IPS DF 6.9 (cell line): ENCODE data around the gene SPAG8.

Experiments used
- DNase-seq: peaks from one replicate; pipeline ENCODE4 v3.0.0-alpha.2; 2013; ENCODE audit warnings: low read depth, low spot score
- H3K27ac ChIP-seq: one replicate; pipeline ENCODE4 v1.5.1; 2013; ENCODE audit warnings: low read length, control low read depth
- H3K27me3 ChIP-seq: 2 replicates; pipeline ENCODE4 v1.6.1; 2013; ENCODE audit warnings: mild to moderate bottlenecking, low read length; ENCODE audit not compliant: control insufficient read depth, insufficient read depth
- H3K36me3 ChIP-seq: 2 replicates; pipeline ENCODE4 v1.6.1; 2013; ENCODE audit warnings: low read length; ENCODE audit not compliant: control insufficient read depth, insufficient read depth
- H3K4me1 ChIP-seq: 2 replicates; pipeline ENCODE4 v1.6.1; 2013; ENCODE audit warnings: low read length; ENCODE audit not compliant: control insufficient read depth, insufficient read depth
- H3K4me3 ChIP-seq: 2 replicates; pipeline ENCODE4 v1.5.1; 2013; ENCODE audit warnings: mild to moderate bottlenecking, low read length
- H3K9me3 ChIP-seq: 2 replicates; pipeline ENCODE4 v1.6.1; 2013; ENCODE audit warnings: low read length, inconsistent platforms; ENCODE audit not compliant: control insufficient read depth, insufficient read depth
- WGBS: extraction: QIAGEN DNeasy Blood & Tissue Kit; methylation state at CpG from one replicate; pipeline ENCODE4 v1.1.7; 2013; ENCODE audit warnings: mixed read lengths, missing lambda C conversion rate; ENCODE audit not compliant: insufficient read length, insufficient coverage; 5-methylcytosine and 5-hydroxymethylcytosine counted together

SPAG8 gene

GRCh38 chr9:35826071-35826701 lies 14.1 kb upstream of the SPAG8 start:
- H3K27me3 ChIP-seq = no peaks in the 10 kb centered on the region
- no peak for DNase-seq
- no peaks in the 10 kb centered on the region for H3K9me3 ChIP-seq
- H3K36me3 ChIP-seq = no peaks in the 10 kb centered on the region
- peaks cover 1% of the 10 kb centered on the region; the same call in 1 of the 2 replicates for H3K4me1 ChIP-seq
- no peak overlapping the region for H3K4me3 ChIP-seq
- no CpG with 5 or more reads among the region's 4 CpGs for WGBS
- H3K27ac ChIP-seq = no peak overlapping the region

- DNase-seq = no peak
- Histone ChIP-seq H3K4me1 (peaks cover 1% of the 10 kb centered on the region; the same call in 1 of the 2 replicates), H3K27ac (no peak overlapping the region), H3K9me3 (no peaks in the 10 kb centered on the region), H3K36me3 (no peaks in the 10 kb centered on the region), H3K4me3 (no peak overlapping the region), H3K27me3 (no peaks in the 10 kb centered on the region)
Observed at GRCh38 chr9:35822926-35823325, 10.9 kb upstream of the SPAG8 start.

- Histone ChIP-seq H3K4me3 (no peak overlapping the region), H3K27me3 (no peaks in the 10 kb centered on the region), H3K36me3 (no peaks in the 10 kb centered on the region), H3K4me1 (peaks cover 1% of the 10 kb centered on the region; the same call in 1 of the 2 replicates), H3K27ac (no peak overlapping the region), H3K9me3 (no peaks in the 10 kb centered on the region)
- DNase-seq = no peak
Observed at GRCh38 chr9:35820076-35820475, 8.0 kb upstream of the SPAG8 start.

- WGBS = no CpG with 5 or more reads among the region's 3 CpGs
- H3K27me3 ChIP-seq = no peaks in the 10 kb centered on the region
- no peak for DNase-seq
- no peak overlapping the region for H3K4me3 ChIP-seq
- no peaks in the 10 kb centered on the region for H3K9me3 ChIP-seq
- no peaks in the 10 kb centered on the region for H3K36me3 ChIP-seq
- no peak overlapping the region for H3K27ac ChIP-seq
- H3K4me1 ChIP-seq = peaks cover 4% of the 10 kb centered on the region; the same call in 1 of the 2 replicates
Observed at GRCh38 chr9:35818341-35818740, 6.3 kb upstream of the SPAG8 start.

GRCh38 chr9:35816708-35817107 lies 4.6 kb upstream of the SPAG8 start:
- H3K4me3 ChIP-seq = no peak overlapping the region
- WGBS = no CpG with 5 or more reads among the region's 1 CpG
- H3K27ac ChIP-seq = no peak overlapping the region
- no peaks in the 10 kb centered on the region for H3K9me3 ChIP-seq
- no peaks in the 10 kb centered on the region for H3K27me3 ChIP-seq
- no peak for DNase-seq
- no peaks in the 10 kb centered on the region for H3K36me3 ChIP-seq
- H3K4me1 ChIP-seq = peaks cover 4% of the 10 kb centered on the region; the same call in 1 of the 2 replicates

- H3K36me3 ChIP-seq = no peaks in the 10 kb centered on the region
- H3K4me3 ChIP-seq = peak within 1 kb of the TSS; percentile 99
- no peaks in the 10 kb centered on the region for H3K9me3 ChIP-seq
- no peaks in the 10 kb centered on the region for H3K27me3 ChIP-seq
- peaks cover 4% of the 10 kb centered on the region; the same call in 1 of the 2 replicates for H3K4me1 ChIP-seq
- no peak within 1 kb of the TSS for H3K27ac ChIP-seq
- DNase-seq = no peak
- WGBS = no CpG with 5 or more reads among the region's 52 CpGs
Observed at GRCh38 chr9:35814841-35815543, 2.9 kb upstream of the SPAG8 start, which contains the start of gene HINT2. TSS of gene HINT2 (minus strand) at chr9:35815042. CDS start at chr9:35814979, 63 bp downstream.

- Histone ChIP-seq H3K4me1 (peaks cover 4% of the 10 kb centered on the region; the same call in 1 of the 2 replicates), H3K36me3 (no peaks in the 10 kb centered on the region), H3K4me3 (peak overlapping the region; percentile 99), H3K27ac (no peak overlapping the region), H3K9me3 (no peaks in the 10 kb centered on the region), H3K27me3 (no peaks in the 10 kb centered on the region)
- DNase-seq = no peak
- WGBS = no CpG with 5 or more reads among the region's 29 CpGs
Observed at GRCh38 chr9:35814106-35814840, 2.2 kb upstream of the SPAG8 start.

- Histone ChIP-seq H3K9me3 (no peaks in the 10 kb centered on the region), H3K36me3 (no peaks in the 10 kb centered on the region), H3K4me1 (peaks cover 4% of the 10 kb centered on the region; the same call in 1 of the 2 replicates), H3K27me3 (no peaks in the 10 kb centered on the region), H3K4me3 (no peak overlapping the region), H3K27ac (no peak overlapping the region)
- WGBS = no CpG with 5 or more reads among the region's 10 CpGs
- DNase-seq = no peak
Observed at GRCh38 chr9:35813434-35814105, 1.5 kb upstream of the SPAG8 start.

- H3K27me3 ChIP-seq = no peaks in the 10 kb centered on the region
- H3K4me1 ChIP-seq = peaks cover 4% of the 10 kb centered on the region; the same call in 1 of the 2 replicates
- no CpG with 5 or more reads among the region's 12 CpGs for WGBS
- peak overlapping the region; percentile 25; the same call in 1 of the 2 replicates for H3K4me3 ChIP-seq
- no peak for DNase-seq
- no peaks in the 10 kb centered on the region for H3K9me3 ChIP-seq
- no peak overlapping the region for H3K27ac ChIP-seq
- H3K36me3 ChIP-seq = no peaks in the 10 kb centered on the region
Observed at GRCh38 chr9:35811381-35812024, 559 bp downstream of the SPAG8 start.

- Histone ChIP-seq H3K36me3 (no peaks in the 10 kb centered on the region), H3K4me1 (peaks cover 4% of the 10 kb centered on the region; the same call in 1 of the 2 replicates), H3K27me3 (no peaks in the 10 kb centered on the region), H3K4me3 (no peak overlapping the region), H3K27ac (no peak overlapping the region), H3K9me3 (no peaks in the 10 kb centered on the region)
- WGBS = no CpG with 5 or more reads among the region's 7 CpGs
- DNase-seq = no peak
Observed at GRCh38 chr9:35810122-35810521, 1.9 kb downstream of the SPAG8 start.
